ENCODE measurements around the gene ZNF654. TPM values are rescaled to one million over a fixed set of nuclear protein-coding genes. Genes with fewer than 3 reads are reported as not detected.
A peak's percentile ranks its signal among the peaks of the same experiment; 100 is the strongest.

The ZNF654 gene
- total and polyA plus RNA-seq, 2 of the 13 experiments (the other 11 are each of a cell fraction or from before 2014, with no cell fraction given) = 1.8 to 4.1 TPM

DNA sequence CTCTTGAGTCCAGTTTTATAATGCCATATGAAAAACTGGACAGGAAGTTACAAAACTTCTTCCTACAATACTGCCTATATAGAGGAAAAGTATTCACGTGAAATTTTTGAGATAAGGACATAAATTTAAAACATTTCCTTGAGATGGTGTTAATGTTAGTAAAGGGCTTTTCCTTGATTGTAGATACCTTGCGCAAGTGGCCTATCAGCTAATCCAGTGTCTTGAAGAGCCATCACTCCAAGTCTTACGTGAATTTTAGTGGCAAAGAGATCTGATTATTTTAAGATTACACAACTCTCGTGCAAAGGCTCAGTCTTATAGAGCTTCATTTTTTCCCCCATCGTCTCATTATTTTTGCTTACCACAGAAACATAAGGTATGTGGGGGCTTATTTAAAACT lies 109.1 kb downstream of the ZNF654 start (continued):
- TF ChIP-seq, protein P1, sequence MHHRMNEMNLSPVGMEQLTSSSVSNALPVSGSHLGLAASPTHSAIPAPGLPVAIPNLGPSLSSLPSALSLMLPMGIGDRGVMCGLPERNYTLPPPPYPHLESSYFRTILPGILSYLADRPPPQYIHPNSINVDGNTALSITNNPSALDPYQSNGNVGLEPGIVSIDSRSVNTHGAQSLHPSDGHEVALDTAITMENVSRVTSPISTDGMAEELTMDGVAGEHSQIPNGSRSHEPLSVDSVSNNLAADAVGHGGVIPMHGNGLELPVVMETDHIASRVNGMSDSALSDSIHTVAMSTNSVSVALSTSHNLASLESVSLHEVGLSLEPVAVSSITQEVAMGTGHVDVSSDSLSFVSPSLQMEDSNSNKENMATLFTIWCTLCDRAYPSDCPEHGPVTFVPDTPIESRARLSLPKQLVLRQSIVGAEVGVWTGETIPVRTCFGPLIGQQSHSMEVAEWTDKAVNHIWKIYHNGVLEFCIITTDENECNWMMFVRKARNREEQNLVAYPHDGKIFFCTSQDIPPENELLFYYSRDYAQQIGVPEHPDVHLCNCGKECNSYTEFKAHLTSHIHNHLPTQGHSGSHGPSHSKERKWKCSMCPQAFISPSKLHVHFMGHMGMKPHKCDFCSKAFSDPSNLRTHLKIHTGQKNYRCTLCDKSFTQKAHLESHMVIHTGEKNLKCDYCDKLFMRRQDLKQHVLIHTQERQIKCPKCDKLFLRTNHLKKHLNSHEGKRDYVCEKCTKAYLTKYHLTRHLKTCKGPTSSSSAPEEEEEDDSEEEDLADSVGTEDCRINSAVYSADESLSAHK (CRISPR knock-in tag; IDR thresholded peaks at IDR 0.05; ENCODE audit: borderline replicate concordance) = no peak
- no peak for TF ChIP-seq ZNF263 (CRISPR knock-in tag; IDR thresholded peaks at IDR 0.05)
- TF ChIP-seq HNRNPK (IDR thresholded peaks at IDR 0.05; ENCODE audit: low read depth, low read length, poor library complexity, severe bottlenecking) = no peak
- no peak for TF ChIP-seq HES4 (CRISPR knock-in tag; IDR thresholded peaks at IDR 0.05; ENCODE audit: borderline replicate concordance)
- TF ChIP-seq EZH2 (conservative IDR thresholded peaks at IDR 0.05; ENCODE audit: low read depth, low read length) = no peak
- no peak for TF ChIP-seq ZNF75D (CRISPR knock-in tag; IDR thresholded peaks at IDR 0.05; ENCODE audit: borderline replicate concordance)
- no peak for TF ChIP-seq POLR2AphosphoS2 (IDR thresholded peaks at IDR 0.05; ENCODE audit: low read depth, low read length)

DNA sequence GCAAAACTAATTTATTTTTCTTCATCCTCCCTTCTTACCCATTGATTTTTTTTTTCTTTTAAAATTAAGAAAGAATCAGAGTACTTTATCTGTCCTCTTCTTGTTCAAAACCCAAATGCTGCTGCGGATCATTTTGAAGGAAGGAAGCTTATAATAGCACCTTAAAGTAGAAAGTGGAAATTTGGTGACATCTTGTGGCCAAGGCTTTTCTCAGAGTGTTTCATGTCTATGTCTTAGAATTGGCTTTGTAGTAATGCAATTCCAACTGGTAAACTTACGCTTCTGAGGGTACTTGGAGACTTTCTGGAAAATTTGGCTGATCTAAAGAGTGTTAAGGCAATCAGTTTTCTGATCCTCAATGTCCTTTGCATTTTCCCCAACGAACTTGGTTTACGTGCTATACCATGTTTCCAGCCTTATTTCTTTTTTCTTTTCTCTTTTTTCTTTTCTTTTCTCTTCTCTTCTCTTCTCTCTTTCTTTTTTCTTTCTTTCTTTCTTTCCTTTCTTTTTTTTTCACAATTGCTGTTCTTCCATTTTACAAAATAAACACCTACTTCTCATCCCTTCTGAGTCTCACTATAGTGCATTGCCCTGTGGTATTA lies 121.4 kb downstream of the ZNF654 start:
- BruUV-seq (replicated peaks) = no TSS peak
- Histone ChIP-seq H3K4me2 (ENCODE audit: low read depth, low read length) (no peak overlapping the region), H3K79me2 (ENCODE audit: insufficient read depth, low read length) (no peaks in the 10 kb centered on the region), H3K36me3 (replicated peaks in 1 of 2; ENCODE audit: control insufficient read depth in 1 of 2, insufficient read depth in 2 of 2, low read length in 2 of 2) (no peaks in the 10 kb centered on the region), H3K27me3 (ENCODE audit: control insufficient read depth in 1 of 2, insufficient read depth in 2 of 2, low read length in 2 of 2) (no peaks in the 10 kb centered on the region), H3K27ac (ENCODE audit: extremely low read length, insufficient read depth, low read length) (no peak overlapping the region), H3K9me3 (ENCODE audit: low read length) (no peaks in the 10 kb centered on the region), H2AFZ (ENCODE audit: low read length) (no peak overlapping the region), H4K20me1 (ENCODE audit: insufficient read depth, low read length) (no peaks in the 10 kb centered on the region), H3K4me1 (ENCODE audit: insufficient read depth, low read length) (peaks cover 17% of the 10 kb centered on the region), H3K9ac (ENCODE audit: insufficient read depth, low read depth, low read length) (no peak overlapping the region), H3K4me3 (replicated peaks in 1 of 3; ENCODE audit: insufficient read depth in 1 of 3, low read depth in 2 of 3, low read length in 3 of 3) (no peak overlapping the region)
- peak; percentile 72 for FAIRE-seq
- CTCF ChIA-PET (ENCODE audit: low intra/inter-chr PET ratio, low total read pairs) = no interaction called here
- WGBS (ENCODE audit: low lambda C conversion rate) = 44% methylated on average over 4 of the region's 4 CpGs
- DNase-seq (ENCODE audit: low spot score) = no peak
- intact Hi-C loops (cut with micrococcal nuclease; ENCODE audit: unreplicated experiment) (loop anchor here (2.0 to 10.0 kb wide), 3 partner anchors 126 to 830 kb away; partner anchors contain the start of genes CGGBP1 and ZNF654), in situ Hi-C loops (cut with HindIII; ENCODE audit: extremely low pct_ligation_motif_present, low pct_unique_long_range_greater_than_20kb) (no loop called here)
- no peak for ATAC-seq
- POLR2A ChIA-PET = no interaction called here
- TF ChIP-seq STAG1 (CRISPR knock-in tag; IDR thresholded peaks at IDR 0.05) (peak; percentile 65), ESRRA (CRISPR knock-in tag; IDR thresholded peaks at IDR 0.05; ENCODE audit: low read depth) (no peak), IRX3 (CRISPR knock-in tag; IDR thresholded peaks at IDR 0.05; ENCODE audit: borderline replicate concordance, low read depth) (no peak), U2AF2 (IDR thresholded peaks at IDR 0.05; ENCODE audit: low read depth, low read length) (0 out of 2 replicates have a peak, but pooled peaks have one; percentile 37), HNRNPH1 (optimal IDR thresholded peaks at IDR 0.05; ENCODE audit: low read depth, low read length) (no peak)
- TF ChIP-seq, protein P2, sequence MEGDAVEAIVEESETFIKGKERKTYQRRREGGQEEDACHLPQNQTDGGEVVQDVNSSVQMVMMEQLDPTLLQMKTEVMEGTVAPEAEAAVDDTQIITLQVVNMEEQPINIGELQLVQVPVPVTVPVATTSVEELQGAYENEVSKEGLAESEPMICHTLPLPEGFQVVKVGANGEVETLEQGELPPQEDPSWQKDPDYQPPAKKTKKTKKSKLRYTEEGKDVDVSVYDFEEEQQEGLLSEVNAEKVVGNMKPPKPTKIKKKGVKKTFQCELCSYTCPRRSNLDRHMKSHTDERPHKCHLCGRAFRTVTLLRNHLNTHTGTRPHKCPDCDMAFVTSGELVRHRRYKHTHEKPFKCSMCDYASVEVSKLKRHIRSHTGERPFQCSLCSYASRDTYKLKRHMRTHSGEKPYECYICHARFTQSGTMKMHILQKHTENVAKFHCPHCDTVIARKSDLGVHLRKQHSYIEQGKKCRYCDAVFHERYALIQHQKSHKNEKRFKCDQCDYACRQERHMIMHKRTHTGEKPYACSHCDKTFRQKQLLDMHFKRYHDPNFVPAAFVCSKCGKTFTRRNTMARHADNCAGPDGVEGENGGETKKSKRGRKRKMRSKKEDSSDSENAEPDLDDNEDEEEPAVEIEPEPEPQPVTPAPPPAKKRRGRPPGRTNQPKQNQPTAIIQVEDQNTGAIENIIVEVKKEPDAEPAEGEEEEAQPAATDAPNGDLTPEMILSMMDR (CRISPR knock-in tag; IDR thresholded peaks at IDR 0.05) = peak; percentile 59

Measured in HepG2 (cell line).